HG03521 (cell line): ENCODE results near the gene CFAP410.

Experiments used
- ATAC-seq: cut with Tn5 transposase; IDR thresholded peaks from one replicate; pipeline ENCODE4 v1.9.1; 2021; ENCODE audit warnings: mild to moderate bottlenecking, moderate library complexity; ENCODE audit not compliant: unreplicated experiment

CFAP410 gene

DNA sequence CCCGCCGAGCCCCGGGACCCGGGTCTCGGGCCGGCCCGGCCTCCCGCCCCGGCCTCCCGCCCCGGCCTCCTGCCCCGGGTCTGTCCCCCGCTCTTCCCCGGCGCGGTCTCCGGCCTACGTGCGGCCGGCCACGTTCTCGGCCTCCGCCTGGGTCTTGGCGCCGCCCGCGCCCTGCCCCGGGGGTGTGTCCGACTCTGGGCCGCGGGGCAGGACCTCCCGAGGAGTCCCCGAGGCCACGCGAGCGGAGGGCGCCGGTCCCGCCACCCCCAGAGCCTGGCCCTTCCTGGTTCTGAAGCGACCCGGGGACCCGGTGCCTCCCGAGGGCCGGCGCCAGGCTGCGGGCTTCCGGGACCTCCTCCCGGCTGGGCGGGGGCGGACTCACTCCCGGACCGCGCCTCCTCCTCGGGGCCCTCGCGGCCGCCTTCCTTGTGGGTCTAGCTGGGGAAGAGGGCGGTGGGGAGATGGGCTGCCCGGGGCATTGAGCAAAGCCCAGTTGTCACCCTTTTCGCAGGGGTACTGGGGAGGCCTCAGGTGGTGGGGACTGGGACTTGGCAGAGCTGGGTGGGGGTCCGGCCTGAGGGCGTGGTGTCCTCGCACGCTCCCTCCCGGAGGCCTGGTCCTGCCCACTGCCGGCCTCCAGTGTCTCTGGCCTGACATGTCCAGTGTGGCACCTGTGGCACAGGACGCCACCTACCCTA, 38.8 kb downstream of the CFAP410 start:
- peak; percentile 33 for ATAC-seq

DNA sequence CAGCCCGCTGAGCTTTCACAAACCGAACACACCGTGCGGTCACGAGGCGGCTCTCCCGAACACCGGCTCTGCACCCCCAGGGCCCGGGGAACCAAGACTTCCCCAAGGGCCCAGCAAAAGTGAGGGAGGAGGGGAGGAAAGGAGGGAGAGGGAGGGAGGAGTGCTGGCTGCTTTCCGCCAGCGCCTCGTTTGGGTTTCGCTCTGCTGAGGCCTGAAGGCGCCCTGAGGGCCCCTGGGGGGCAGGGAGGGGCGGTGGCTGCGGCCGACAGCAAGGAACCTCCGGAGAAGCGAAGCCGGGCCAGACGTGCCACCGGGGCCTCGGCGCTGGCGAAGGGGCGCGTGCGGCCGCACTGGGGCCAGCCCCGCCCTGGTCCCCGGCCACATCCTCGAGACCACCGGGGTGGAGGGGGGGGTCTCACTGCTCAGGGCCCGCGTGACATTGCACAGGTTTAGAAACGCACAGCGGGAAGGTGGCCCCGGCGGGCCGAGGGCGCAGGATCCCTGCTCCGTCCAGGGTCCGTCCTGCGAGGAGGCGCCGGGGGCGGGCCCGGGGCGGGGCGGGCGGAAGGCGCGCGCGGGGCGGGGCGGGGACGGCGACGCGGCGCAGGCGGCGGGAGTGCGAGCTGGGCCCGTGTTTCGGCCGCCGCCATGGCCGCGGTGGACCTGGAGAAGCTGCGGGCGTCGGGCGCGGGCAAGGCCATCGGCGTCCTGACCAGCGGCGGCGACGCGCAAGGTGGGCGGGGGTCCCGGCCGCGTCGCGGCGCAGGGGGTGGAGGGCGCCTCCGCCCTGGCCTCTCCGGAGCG, 39.5 kb downstream of the CFAP410 start, which contains the start of gene PFKL:
Gene PFKL, plus strand, starts transcription at position 596 of the 804 bp plus-strand sequence. Its CDS starts 53 bp downstream, at position 649.
- peak; percentile 54 for ATAC-seq

DNA sequence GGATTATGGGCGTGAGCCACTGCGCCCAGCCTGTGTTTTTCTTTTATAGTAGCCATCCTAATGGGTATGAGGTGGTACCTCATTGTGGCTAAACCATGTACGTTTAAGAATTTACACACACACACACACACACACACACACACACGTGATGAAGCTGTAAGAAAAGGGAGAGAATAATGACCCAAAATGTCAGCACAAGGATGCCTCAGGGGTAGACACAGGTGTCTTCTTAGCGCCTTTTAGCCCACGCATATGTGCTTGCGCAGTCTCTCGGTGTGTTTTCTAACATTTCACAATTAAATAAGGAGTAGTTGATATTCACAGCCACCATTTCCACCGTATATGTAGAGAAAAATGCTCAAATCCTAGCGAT, 40.1 kb downstream of the CFAP410 start:
- ATAC-seq = no peak

- no peak for ATAC-seq
Measured at GRCh38 chr21:44298301-44298700, 40.9 kb downstream of the CFAP410 start.

DNA sequence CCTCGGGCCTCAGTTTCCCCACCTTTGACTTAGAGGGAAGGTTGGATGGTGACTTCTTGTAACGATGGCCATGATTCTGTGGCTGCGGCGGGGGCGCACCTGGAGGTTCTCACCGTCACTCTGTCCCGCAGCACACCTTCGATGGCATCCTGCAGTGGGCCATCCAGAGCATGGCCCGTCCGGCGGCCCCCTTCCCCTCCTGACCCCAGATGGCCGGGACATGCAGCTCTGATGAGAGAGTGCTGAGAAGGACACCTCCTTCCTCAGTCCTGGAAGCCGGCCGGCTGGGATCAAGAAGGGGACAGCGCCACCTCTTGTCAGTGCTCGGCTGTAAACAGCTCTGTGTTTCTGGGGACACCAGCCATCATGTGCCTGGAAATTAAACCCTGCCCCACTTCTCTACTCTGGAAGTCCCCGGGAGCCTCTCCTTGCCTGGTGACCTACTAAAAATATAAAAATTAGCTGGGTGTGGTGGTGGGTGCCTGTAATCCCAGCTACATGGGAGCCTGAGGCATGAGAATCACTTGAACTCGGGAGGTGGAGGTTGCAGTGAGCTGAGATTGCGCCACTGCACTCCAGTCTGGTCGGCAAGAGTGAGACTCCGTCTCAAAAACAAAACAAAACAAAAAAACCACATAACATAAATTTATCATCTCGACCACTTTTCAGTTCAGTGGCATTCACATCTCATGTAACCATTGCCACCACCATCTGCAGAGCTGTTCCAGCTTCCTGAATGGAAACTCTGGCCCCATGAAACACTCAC, 41.5 kb downstream of the CFAP410 start:
- no peak for ATAC-seq

GRCh38 chr21:44296916-44297315, 42.3 kb downstream of the CFAP410 start:
- ATAC-seq = no peak

- no peak for ATAC-seq
Measured at GRCh38 chr21:44296103-44296519, 43.1 kb downstream of the CFAP410 start.

DNA sequence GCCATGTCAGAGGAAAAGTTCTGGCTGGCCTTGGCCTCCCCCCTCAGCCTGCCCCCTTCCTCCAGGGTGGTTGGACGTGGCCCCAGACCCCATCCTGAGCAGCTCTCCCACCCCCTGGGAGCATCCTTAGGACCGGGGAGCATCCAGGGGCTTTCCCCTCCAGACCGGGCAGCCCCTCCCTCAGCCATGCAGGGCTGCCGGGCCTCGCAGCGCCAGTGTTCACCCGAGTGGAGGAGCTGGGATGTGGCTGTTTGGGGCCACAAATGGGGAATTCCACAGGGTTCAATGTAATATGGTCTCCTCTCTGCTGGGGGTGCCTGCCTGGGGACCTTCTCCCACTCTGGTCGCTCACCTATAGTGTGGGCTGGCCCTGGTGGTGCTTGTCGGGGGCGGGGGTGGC, 43.5 kb downstream of the CFAP410 start:
- ATAC-seq = no peak

GRCh38 chr21:44295163-44295573, 44.0 kb downstream of the CFAP410 start:
- no peak for ATAC-seq

GRCh38 chr21:44294391-44295162, 44.6 kb downstream of the CFAP410 start:
- no peak for ATAC-seq

DNA sequence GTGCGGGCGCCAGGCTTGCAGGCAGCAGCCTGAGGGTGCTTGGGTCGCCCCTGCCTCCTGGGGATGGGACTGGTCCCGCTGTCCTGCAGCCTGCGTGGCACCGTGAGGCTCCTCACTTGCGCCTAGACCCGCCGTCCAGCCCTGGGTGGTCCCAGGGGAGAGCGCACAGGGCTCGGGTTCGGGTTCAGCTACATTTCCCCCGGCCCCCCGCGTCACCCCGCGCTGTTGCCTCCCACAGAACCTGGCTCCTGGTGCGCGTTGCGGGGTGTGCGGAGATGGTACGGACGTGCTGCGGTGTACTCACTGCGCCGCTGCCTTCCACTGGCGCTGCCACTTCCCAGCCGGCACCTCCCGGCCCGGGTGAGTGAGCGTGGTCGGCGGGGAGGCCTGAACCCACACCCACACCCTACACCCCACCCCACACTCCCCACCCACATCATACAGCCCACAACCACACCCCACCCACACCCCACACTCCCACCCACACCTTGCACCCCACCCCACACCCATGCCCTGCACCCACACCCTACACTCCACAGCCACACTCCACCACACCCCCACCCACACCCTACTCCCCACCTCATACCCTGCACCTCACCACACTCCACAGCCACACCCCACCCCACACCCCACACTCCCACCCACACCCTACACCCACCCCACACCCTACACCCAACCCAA, 45.5 kb downstream of the CFAP410 start:
- no peak for ATAC-seq

DNA sequence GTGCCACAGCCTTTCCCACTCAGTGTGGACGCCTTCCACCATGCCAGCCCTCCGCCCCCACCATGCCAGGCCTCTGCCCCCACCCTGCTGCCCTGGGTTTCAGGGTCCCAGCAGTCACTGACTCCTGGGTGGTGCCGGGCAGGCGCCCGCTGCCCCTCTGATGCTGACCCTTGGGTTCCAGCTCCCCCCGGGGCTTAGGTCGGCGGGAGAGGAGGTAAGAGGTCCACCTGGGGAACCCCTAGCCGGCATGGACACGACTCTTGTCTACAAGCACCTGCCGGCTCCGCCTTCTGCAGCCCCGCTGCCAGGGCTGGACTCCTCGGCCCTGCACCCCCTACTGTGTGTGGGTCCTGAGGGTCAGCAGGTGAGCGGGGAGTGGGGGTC, 46.4 kb downstream of the CFAP410 start:
- ATAC-seq = no peak

GRCh38 chr21:44291936-44292811, 47.0 kb downstream of the CFAP410 start:
- ATAC-seq = no peak

DNA sequence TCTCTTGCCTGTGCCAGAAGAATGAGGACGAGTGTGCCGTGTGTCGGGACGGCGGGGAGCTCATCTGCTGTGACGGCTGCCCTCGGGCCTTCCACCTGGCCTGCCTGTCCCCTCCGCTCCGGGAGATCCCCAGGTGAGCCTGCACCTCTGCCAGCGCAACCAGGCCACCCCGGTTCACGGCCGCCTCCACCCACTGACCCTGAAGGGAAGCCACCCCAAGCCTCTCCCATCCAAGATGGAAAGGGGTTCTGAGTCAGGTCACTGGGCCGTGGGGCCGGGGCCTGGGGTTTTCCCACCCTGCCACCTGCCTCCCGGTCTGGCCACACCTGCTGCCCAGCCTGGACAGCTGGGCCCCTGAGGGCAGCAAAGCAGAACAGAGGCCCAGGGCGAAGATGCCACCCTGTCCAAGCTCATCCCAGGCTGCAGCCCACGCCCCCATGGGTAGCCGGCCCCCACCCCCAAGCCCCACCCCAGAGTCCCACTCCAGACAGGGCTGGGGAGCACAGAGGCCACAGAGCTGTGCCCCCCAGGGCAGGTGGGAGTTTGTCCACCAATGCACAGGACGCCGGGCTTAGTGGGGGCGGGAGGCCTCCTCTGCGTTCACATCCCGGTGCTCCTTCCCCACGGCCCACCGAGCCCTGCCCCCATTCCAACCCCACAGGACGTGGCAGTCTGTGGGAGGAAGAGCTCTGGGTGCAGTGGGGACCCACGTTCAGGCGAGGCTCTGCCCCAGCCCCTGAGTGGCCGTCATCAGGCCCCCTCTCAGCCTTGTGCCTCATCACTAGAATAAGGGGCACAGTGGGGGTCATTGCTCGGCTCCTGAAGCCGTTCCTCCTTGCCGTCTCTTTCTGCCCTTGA, 47.9 kb downstream of the CFAP410 start:
- no peak for ATAC-seq

GRCh38 chr21:44290327-44291077, 48.7 kb downstream of the CFAP410 start:
- ATAC-seq = no peak

GRCh38 chr21:44289381-44290010, 49.7 kb downstream of the CFAP410 start:
- no peak for ATAC-seq
